Activated naive CD8-positive, alpha-beta T cell (primary cell): ENCODE measurements around the gene DR1.
"Not testable (repeated sequence)": the region's sequence is repeated elsewhere in the genome, so short reads cannot be mapped to it uniquely, and the experiment has no call there.

ENCODE experiments used
- H3K27ac Mint-ChIP-seq: one replicate; pipeline ENCODE4 v1.8.0; 2021; ENCODE audit warnings: mixed read lengths
- H3K27me3 Mint-ChIP-seq: one replicate; pipeline ENCODE4 v1.8.0; 2021; ENCODE audit warnings: mixed read lengths
- H3K36me3 Mint-ChIP-seq: one replicate; pipeline ENCODE4 v1.8.0; 2021; ENCODE audit warnings: mixed read lengths
- H3K4me1 Mint-ChIP-seq: one replicate; pipeline ENCODE4 v1.8.0; 2021; ENCODE audit warnings: low read depth, mixed read lengths
- H3K4me3 Mint-ChIP-seq: one replicate; pipeline ENCODE4 v1.8.0; 2021; ENCODE audit warnings: mild to moderate bottlenecking, mixed read lengths
- H3K9me3 Mint-ChIP-seq: one replicate; pipeline ENCODE4 v1.8.0; 2021; ENCODE audit warnings: low read depth, mixed read lengths

DR1 gene

DNA sequence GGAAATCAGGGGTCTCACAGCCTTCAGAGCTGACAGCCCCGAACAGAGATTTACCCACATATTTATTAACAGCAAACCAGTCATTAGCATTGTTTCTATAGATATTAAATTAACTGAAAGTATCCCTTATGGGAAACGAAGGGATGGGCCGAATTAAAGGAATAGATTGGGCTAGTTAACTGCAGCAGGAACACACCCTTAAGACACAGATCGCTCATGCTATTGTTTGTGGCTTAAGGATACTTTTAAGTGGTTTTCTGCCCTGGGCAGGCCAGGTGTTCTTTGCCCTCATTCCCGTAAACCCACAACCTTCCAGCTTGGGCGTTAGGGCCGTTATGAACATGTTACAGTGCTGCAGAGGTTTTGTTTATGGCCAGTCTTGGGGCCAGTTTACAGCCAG, 40.6 kb downstream of the DR1 start:
- H3K27ac Mint-ChIP-seq, H3K4me3 Mint-ChIP-seq, H3K4me1 Mint-ChIP-seq, H3K27me3 Mint-ChIP-seq: not testable (repeated sequence)
- Mint-ChIP-seq H3K9me3 (peaks cover 23% of the 10 kb centered on the region), H3K36me3 (peaks cover 28% of the 10 kb centered on the region)

DNA sequence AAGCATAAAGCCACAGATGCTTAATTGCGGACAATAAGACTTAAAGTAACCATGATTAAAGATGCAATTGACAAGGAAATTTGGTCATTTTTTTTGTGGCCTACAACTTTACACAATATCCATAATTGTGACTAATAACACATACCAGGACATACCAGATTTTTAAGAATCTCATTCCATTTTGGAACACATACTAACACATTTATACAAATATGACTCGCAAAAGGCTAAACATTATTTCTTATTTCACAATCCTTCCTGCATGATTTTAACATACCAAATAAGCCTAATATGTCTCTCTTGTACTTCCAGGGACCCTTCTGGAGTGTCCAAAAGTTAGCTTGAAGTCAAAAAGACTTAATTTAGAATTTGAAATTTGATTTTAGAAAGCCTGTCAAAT, 48.8 kb downstream of the DR1 start:
- H3K36me3 Mint-ChIP-seq: peaks cover 5% of the 10 kb centered on the region
- H3K27ac Mint-ChIP-seq: no peak overlapping the region
- H3K27me3 Mint-ChIP-seq: no peaks in the 10 kb centered on the region
- no peaks in the 10 kb centered on the region for H3K9me3 Mint-ChIP-seq
- no peaks in the 10 kb centered on the region for H3K4me1 Mint-ChIP-seq
- H3K4me3 Mint-ChIP-seq: no peak overlapping the region

DNA sequence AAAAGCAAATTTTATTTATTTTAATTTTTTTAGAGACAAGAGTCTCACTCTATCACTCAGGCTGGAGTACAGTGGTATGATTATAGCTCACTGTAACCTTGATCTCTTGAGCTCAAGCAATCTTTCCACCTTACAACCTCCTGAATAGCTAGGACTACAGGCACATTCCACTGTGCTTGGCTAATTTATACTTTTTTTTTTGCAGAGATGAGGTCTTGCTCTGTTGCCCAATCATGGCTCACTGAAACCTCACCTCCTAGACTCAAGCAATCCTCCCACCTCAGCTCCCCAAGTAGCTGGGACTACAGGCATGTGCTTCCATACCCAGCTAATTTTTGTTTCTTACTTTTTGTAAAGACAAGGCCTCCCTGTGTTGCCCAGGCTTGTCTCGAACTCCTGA, 49.5 kb downstream of the DR1 start:
- H3K4me3 Mint-ChIP-seq: no peak overlapping the region
- no peaks in the 10 kb centered on the region for H3K9me3 Mint-ChIP-seq
- peaks cover 3% of the 10 kb centered on the region for H3K36me3 Mint-ChIP-seq
- H3K27me3 Mint-ChIP-seq: no peaks in the 10 kb centered on the region
- no peak overlapping the region for H3K27ac Mint-ChIP-seq
- no peaks in the 10 kb centered on the region for H3K4me1 Mint-ChIP-seq

DNA sequence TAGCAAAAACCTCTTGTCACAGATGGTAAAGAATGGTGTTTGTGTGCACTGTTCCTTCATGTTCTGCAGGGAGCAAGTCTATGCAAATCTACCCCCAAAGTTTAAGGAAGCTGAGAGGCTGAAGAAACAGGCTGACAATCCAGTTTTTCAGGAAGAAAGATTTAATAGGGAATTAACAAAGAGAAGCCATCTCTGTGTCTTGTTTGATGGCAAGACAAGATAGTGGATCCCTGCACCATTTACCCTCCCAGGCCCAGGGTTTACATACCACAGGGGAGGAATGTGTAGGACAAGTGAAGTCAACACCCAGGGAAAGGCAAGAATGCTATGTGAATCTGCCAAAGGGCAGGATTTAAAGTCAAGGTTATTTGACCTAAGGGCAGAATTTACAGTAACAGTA, 54.1 kb downstream of the DR1 start:
- H3K4me3 Mint-ChIP-seq: no peak overlapping the region
- H3K9me3 Mint-ChIP-seq: no peaks in the 10 kb centered on the region
- H3K36me3 Mint-ChIP-seq: no peaks in the 10 kb centered on the region
- peaks cover 1% of the 10 kb centered on the region for H3K27me3 Mint-ChIP-seq
- H3K27ac Mint-ChIP-seq: no peak overlapping the region
- H3K4me1 Mint-ChIP-seq: no peaks in the 10 kb centered on the region

DNA sequence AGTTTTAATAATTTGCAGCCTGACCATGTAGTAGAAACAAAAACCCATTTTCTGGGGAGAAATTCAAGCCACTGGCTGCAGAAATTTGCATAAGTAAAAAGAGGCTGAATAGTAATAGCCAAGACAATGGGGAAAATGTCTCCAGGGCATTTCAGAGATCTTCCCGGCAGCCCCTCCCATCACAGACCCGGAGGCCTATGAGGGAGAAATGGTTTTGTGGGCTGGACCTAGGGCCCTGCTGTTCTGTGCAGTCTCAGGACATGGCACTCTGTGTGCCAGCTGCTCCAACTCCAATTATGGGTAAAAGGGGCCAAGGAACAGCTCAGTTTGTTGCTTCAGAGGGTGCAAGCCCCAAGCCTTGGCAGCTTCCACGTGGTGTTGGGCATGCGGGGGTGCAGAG, 62.5 kb downstream of the DR1 start:
- no peak overlapping the region for H3K4me3 Mint-ChIP-seq
- no peaks in the 10 kb centered on the region for H3K4me1 Mint-ChIP-seq
- no peaks in the 10 kb centered on the region for H3K9me3 Mint-ChIP-seq
- H3K36me3 Mint-ChIP-seq: no peaks in the 10 kb centered on the region
- H3K27me3 Mint-ChIP-seq: peaks cover 3% of the 10 kb centered on the region
- no peak overlapping the region for H3K27ac Mint-ChIP-seq

DNA sequence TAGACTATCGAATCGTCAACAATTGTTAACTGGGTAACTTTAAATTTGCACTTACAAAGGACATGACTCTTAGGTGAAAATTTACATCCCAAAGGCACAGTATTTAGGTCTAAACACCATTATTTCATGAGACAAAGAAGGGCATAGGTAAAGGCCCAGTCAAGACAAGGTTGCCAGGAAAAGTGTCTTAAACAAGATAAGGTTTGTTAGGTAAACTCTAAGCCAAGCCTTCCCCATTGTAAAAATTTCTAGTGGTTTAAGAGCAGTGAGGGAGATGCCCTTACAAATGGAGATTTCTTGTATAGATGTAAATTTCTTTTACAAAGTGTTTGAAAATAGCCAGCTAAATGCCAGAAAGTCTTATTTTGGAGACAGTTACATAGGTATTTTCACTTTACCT, 65.3 kb downstream of the DR1 start:
- Mint-ChIP-seq H3K9me3 (no peaks in the 10 kb centered on the region), H3K4me1 (no peaks in the 10 kb centered on the region), H3K27me3 (peaks cover 2% of the 10 kb centered on the region), H3K36me3 (no peaks in the 10 kb centered on the region), H3K4me3 (no peak overlapping the region), H3K27ac (no peak overlapping the region)

DNA sequence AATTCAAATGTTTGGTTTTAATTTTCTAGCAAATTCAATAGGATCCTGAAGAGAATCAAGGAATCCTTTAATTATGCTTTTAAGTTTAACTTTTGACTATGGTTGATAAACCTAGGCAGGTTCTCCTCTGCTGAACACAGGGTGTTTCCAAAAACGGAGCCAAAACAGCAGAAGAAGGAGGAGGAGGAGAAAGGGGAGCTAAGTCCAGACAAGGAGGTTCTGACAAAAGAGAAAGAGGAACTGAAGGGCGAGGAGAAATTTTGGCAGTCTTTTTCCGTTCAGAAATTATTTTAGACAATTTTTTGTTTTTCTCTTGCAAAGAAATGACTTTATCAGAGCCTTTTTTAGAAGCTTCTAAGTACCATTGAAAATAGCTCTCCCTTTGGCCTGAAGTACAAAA, 69.0 kb downstream of the DR1 start:
- Mint-ChIP-seq H3K27ac (no peak overlapping the region), H3K36me3 (no peaks in the 10 kb centered on the region), H3K4me3 (no peak overlapping the region), H3K4me1 (no peaks in the 10 kb centered on the region), H3K9me3 (no peaks in the 10 kb centered on the region), H3K27me3 (peaks cover 2% of the 10 kb centered on the region)

DNA sequence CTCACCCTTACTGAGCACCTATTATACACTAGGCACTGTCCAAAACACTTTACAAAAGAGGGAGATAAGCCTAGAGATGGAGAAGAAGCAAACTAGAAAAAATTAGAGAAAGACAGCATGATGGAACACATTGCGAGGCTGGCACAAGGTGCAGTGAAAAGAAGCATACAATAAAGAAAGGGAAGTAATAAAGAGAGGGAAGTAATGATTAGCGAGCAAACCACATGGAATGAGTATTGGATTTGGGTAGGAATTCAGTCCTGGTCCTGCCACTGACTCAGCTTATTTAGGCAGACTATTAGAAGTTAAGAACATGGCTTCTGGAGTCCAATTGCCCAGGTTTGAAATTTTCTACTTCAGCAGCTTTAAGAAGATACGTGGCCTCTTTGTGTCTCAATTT, 69.6 kb downstream of the DR1 start:
- no peaks in the 10 kb centered on the region for H3K9me3 Mint-ChIP-seq
- no peak overlapping the region for H3K4me3 Mint-ChIP-seq
- no peaks in the 10 kb centered on the region for H3K36me3 Mint-ChIP-seq
- no peak overlapping the region for H3K27ac Mint-ChIP-seq
- H3K27me3 Mint-ChIP-seq: peaks cover 2% of the 10 kb centered on the region
- no peaks in the 10 kb centered on the region for H3K4me1 Mint-ChIP-seq

DNA sequence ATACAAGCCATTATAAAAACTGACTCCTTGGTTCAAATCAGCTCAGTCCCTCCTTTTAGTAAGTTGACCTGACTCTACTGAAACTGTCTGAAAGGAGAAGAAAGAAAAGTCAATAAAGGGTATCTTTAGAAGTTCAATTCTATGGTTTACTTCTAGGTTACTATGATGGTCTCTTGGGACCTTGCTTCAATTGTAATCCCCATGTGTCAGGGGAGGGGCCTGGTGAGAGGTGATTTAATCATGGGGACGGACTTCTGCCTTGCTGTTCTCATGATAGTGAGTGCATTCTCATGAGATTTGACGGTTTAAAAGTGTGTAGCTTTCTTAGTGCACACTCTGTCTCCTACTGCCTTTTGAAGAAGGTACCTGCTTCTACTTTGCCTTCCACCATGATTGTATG, 70.5 kb downstream of the DR1 start:
- Mint-ChIP-seq H3K4me1 (no peaks in the 10 kb centered on the region), H3K27me3 (peaks cover 2% of the 10 kb centered on the region), H3K27ac (no peak overlapping the region), H3K9me3 (no peaks in the 10 kb centered on the region), H3K4me3 (no peak overlapping the region), H3K36me3 (no peaks in the 10 kb centered on the region)
